GM13976 (cell line): ENCODE data around the gene PCAT7.
"Not testable (repeated sequence)": the region's sequence is repeated elsewhere in the genome, so short reads cannot be mapped to it uniquely, and the experiment has no call there.

Experiments used
- DNase-seq: peaks from one replicate; pipeline ENCODE4 v3.0.0; 2012; ENCODE audit warnings: low spot score
- CTCF ChIP-seq: IDR thresholded peaks from 2 replicates; pipeline ENCODE4 v1.5.1; 2012; ENCODE audit warnings: borderline replicate concordance, mild to moderate bottlenecking; ENCODE audit not compliant: insufficient read depth; ENCODE audit errors: extremely low read depth, missing control alignments, control extremely low read depth
- in situ Hi-C: fragments of 300-500 bp; cut with MboI; formaldehyde crosslinking; loops from one replicate; pipeline ENCODE4 v1.12.0; 2022; ENCODE audit warnings: low sequenced_read_pairs, mixed read lengths, inconsistent platforms; ENCODE audit not compliant: unreplicated experiment

The PCAT7 gene

GRCh38 chr9:94534901-94535300, 20.0 kb upstream of the PCAT7 start:
- in situ Hi-C loops: no loop called here
- TF ChIP-seq CTCF: no peak
- no peak for DNase-seq

GRCh38 chr9:94538908-94539307, 16.0 kb upstream of the PCAT7 start:
- no peak for DNase-seq
- in situ Hi-C loops: no loop called here
- TF ChIP-seq CTCF: no peak

GRCh38 chr9:94544335-94544734, 10.5 kb upstream of the PCAT7 start:
- in situ Hi-C loops, DNase-seq: not testable (repeated sequence)

GRCh38 chr9:94545940-94546339, 8.9 kb upstream of the PCAT7 start:
- TF ChIP-seq CTCF: no peak
- in situ Hi-C loops: no loop called here
- no peak for DNase-seq

- no peak for DNase-seq
- in situ Hi-C loops: no loop called here
- no peak for TF ChIP-seq CTCF
Observed at GRCh38 chr9:94553029-94553938, 1.6 kb upstream of the PCAT7 start.

GRCh38 chr9:94554078-94554438, 825 bp upstream of the PCAT7 start:
- in situ Hi-C loops: no loop called here
- TF ChIP-seq CTCF: no peak
- no peak for DNase-seq

GRCh38 chr9:94557376-94557775, 2.5 kb downstream of the PCAT7 start:
- TF ChIP-seq CTCF: no peak
- in situ Hi-C loops: no loop called here

More at GRCh38 chr9:94557376-94557775, 2.5 kb downstream of the PCAT7 start:
- DNase-seq: no peak
